Coronary artery (tissue), 2 donors: Measurements from ENCODE around the gene PKD2.

ENCODE experiments used
- DNase-seq: peaks from one replicate; pipeline ENCODE4 v3.0.0-alpha.2; 2017; ENCODE audit warnings: low spot score
- H3K27ac ChIP-seq, 2 donors: fragments of 200-600 bp; sonication (generic); one replicate each; pipeline ENCODE4 v1.5.1; 2016 to 2019
- H3K4me3 ChIP-seq: fragments of 200-600 bp; sonication (generic); 2 replicates; pipeline ENCODE4 v1.5.1; 2016; ENCODE audit warnings: mild to moderate bottlenecking, moderate library complexity
- TF ChIP-seq, protein P1 (sequence below): fragments of 200-600 bp; sonication (generic); IDR thresholded peaks from one replicate; pipeline ENCODE4 v1.5.1; 2019; ENCODE audit warnings: antibody characterized with exemption

PKD2 gene

DNA sequence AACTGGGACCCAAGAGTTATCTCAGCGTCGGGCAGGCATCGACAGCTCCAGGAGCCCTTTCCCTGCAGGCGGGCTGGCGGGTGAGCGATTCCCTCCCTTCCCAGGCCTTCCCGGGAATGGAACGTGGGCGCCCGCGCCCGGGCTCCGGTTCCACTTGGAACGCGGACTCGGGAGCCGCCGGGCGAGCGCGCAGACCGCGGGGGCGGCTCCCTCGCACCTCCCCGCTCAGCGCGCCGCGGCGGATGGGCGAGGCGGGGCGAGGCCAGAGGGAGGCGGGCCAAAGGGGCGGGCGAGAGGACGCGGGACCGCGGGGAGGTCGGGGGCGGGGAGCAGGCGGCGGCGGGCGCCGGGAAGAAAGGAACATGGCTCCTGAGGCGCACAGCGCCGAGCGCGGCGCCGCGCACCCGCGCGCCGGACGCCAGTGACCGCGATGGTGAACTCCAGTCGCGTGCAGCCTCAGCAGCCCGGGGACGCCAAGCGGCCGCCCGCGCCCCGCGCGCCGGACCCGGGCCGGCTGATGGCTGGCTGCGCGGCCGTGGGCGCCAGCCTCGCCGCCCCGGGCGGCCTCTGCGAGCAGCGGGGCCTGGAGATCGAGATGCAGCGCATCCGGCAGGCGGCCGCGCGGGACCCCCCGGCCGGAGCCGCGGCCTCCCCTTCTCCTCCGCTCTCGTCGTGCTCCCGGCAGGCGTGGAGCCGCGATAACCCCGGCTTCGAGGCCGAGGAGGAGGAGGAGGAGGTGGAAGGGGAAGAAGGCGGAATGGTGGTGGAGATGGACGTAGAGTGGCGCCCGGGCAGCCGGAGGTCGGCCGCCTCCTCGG is at the start of gene PKD2:
Gene PKD2, plus strand, starts transcription at position 332 of the 818 bp plus-strand sequence. Its CDS starts 99 bp downstream, at position 431.
- Histone ChIP-seq H3K27ac (peak within 1 kb of the TSS; percentile 96 to 99), H3K4me3 (peak within 1 kb of the TSS; percentile 97)
- TF ChIP-seq, protein P1, sequence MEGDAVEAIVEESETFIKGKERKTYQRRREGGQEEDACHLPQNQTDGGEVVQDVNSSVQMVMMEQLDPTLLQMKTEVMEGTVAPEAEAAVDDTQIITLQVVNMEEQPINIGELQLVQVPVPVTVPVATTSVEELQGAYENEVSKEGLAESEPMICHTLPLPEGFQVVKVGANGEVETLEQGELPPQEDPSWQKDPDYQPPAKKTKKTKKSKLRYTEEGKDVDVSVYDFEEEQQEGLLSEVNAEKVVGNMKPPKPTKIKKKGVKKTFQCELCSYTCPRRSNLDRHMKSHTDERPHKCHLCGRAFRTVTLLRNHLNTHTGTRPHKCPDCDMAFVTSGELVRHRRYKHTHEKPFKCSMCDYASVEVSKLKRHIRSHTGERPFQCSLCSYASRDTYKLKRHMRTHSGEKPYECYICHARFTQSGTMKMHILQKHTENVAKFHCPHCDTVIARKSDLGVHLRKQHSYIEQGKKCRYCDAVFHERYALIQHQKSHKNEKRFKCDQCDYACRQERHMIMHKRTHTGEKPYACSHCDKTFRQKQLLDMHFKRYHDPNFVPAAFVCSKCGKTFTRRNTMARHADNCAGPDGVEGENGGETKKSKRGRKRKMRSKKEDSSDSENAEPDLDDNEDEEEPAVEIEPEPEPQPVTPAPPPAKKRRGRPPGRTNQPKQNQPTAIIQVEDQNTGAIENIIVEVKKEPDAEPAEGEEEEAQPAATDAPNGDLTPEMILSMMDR: no peak
- peak; percentile 90 for DNase-seq

DNA sequence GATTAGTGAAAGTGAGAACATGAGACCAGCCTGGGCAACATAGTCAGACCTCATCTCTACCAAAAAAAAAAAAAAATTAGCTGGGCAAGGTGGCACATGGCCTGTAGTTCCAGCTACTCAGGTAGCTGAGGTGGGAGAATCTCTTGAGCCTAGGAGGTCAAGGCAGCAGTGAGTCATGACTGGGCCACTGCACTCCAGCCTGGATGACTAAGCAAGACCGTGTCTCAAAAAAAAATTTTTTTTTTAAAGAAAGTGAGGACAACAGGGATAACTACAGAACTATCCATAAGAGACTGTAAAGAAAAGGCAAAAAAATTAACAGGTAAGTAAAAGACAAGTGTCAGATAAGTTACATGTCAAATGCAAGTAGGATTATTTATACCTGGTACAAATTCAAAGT is 45.4 kb upstream of the PKD2 start:
- DNase-seq: no peak
- Histone ChIP-seq H3K27ac (no peak overlapping the region), H3K4me3 (no peak overlapping the region)
- TF ChIP-seq, protein P1: no peak

DNA sequence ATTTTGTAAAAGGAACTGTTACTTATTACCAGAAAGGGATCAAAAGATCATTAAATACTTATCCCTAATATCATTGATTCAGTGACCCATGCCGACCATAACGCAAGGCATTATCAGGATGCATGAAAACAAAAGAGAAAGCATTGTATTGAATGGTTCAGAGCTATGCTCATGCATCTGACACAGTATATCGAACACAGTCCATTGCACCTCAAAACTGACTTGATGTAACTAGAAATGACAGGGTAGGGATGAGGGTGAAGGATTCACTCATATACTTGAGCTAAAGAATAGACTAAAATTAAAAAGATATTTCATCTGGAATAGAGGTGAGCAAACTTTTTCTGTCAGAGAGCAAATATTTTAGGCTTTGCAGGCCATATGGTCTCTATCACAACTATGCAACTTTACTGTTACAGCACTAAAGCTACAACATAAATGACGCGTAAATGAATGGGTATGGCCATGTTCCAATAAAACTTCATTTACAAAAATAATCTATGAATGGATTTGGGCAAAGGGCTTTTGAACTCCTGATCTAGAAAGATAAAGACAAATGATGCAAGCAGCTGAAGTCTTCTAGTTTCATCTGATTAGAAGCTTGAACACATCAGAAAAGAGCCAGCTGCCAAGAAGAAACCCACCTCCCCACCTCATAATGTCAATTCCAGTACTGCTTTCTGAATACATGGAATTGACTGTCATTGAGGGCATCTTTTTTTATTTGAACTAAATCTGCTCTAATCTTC is 44.9 kb upstream of the PKD2 start:
- Histone ChIP-seq H3K27ac (no peak overlapping the region), H3K4me3 (no peak overlapping the region)
- no peak for DNase-seq
- TF ChIP-seq, protein P1: no peak

DNA sequence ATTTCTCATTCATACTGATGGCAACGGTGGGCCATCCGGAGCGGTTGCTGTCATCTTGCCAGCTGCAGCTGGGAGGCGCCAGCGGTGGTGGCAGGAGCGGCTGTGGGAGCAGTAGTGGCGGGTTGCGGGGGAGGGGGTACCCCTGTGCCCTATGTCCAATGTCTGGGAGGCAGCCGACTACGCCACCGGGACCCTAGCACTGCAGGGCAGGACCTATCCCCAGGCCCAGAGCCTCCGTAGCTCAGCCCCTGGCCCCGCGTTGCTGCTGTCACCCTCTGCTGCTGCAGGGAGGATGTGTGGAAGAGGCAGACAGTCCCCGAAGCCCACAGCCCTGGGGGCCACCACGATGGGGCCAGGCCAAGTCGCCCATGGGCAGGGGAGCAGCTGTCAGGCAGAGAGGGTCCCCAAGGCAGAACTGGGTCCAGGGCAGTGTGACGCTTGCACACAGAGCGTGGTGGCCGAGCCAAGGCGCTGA is 41.9 kb upstream of the PKD2 start:
- TF ChIP-seq, protein P1: no peak
- Histone ChIP-seq H3K27ac (no peak overlapping the region), H3K4me3 (no peak overlapping the region)
- no peak for DNase-seq

DNA sequence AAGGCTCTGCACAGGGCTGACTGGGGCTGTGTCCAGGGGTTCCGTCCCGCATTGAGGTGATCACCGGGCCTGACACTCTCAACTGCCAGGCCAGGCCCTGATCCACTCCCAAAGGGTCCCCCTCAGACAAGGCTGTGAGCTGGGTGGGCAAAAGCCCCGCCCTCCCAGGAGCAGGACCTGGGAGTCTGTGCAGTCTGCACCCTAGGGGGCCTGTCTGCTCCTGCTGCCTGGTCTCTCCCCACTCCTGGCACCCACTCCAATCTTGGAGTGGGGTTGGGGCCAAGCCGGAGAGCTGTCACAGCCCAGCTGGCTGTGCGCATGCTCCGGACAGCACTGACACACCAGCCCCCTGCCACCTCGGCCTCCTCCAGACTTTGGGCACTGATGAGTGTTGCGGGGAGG is 41.3 kb upstream of the PKD2 start:
- TF ChIP-seq, protein P1: no peak
- H3K27ac ChIP-seq: no peak overlapping the region
- DNase-seq: no peak
- H3K4me3 ChIP-seq: no peak overlapping the region

DNA sequence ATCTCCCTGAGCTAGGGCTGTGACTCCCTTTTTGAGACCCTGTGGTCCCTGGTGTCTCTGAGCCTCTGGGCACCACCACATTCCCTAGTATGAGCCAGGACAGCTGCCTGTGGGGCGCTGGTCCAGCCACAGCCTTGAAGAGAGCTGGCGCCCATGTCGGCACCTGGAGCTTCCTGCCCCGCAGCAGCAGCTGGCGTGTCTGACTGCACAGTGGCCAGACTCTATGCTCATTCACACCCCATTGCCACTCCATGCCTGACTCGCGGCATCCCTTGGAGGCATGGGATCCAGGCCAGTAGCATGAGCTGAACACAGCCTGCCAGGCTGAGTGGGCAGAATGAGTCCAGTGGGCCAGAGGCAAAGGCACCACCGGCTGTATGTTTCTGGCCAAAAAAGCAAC is 40.2 kb upstream of the PKD2 start:
- TF ChIP-seq, protein P1: no peak
- Histone ChIP-seq H3K27ac (no peak overlapping the region), H3K4me3 (no peak overlapping the region)
- DNase-seq: no peak
